ENCODE results near the gene USP12.

Gene USP12

GRCh38 chr13:27182844-27183497 lies 11.4 kb upstream of the USP12 start:
- no peak for DNase-seq

DNA sequence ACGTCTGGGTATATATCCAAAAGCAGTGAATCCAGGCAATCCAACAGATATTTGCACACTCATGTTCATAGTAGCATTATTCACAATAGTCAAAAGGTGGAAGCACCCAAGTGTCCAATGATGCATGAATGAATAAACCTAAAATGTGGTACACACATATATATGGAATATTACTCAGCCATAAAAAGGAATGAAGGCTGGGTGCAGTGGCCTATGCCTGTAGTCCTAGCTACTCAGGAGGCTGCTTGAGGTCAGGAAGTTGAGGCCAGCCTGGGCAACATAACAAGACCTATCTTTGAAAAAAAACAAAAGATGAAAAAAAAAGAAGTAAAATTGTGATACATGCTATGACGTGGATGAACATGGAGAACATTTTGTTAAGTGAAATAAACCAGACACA lies 10.4 kb upstream of the USP12 start:
- DNase-seq = no peak

- no peak for DNase-seq
These were observed 6.2 kb upstream of the USP12 start for GRCh38 chr13:27177852-27178251.

DNA sequence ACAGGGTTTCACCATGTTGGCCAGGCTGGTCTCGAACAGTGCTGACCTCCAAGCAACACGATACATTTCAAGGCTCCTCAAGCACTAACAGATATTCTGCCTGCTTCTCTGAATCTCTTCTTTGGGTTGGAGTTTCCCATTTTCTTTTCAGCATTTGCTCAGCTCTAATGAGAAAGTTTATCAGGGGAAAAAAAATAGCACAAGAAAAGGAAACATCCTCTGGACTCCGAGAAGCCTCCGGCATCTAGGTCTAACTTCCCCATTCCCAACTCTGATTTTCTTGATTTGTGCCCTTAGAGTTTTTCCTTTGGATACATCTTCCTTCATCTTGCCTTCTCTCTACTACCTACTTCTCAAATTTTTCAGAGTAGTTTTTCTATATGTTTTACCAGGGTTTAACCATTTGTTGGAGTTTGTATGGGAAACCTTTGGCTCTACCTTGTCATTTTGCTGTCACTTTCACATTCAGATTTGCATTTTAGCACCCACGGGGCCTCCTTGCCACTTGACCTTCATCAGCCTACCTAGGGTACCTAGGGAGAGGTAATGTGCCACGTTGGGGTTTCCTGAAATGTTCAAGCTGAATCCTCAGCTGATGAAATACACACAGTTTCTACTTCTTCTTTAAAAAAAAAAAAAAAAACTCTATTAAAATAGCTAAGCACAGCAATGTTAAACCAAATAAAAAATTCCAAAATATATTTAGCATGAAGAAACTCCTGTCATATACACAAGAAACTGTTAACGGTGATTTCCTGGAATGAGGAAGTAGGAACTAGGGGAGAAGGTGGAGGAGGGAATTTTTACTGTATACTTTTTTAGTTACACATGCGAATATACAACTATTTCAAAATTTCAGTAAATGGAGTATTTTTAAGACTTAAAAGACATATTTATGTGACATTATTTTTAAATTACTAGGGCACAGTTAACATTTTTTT lies 5.1 kb upstream of the USP12 start:
- no peak for DNase-seq

DNA sequence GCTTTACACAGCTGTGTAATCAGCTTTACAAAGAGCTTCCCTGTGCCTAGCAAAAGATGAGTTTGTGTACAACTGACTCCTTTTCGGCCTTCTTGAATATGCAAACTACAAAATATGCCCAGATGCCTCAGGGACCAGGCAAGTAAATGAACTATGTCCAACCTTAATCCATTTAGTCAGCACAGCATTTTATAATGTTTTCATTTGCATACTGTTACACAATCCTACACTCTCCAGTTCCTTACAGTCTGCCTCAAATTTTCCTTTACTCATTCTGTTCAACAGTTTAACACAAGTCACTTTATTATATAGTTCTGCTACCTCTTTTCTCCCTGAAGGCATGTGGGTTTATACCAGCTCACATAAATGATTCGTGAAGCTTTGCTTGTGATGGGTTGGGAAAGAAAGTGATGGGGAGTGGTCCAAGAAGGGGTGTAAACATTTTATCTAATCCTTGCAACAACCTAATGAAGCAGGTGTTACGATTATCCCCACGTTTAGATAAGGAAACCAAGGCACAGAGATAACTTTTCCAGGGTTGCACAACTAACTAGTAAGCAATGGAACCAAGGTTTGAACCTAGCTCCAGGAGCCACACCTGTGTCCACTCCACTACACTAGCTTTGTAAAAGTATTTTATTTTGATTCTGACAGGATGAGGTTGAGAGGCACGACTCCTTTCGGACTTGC lies 3.3 kb upstream of the USP12 start:
- DNase-seq = no peak

DNA sequence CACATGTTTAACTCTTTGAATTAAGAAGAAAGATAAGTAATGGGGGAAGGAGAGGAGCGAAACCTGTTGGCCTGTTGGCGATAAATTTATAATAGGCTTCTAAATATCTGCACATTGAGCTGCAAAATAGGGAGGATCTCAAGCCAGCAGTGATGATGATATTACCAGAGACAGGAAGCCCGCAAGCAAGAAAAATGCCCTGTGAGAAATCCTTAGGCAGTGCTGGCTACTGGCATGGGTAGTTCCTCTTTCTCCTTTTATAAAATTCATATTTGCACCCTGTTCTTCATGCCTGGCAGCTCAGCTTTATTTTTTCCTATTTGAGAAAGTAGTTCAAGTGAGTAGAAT lies 858 bp upstream of the USP12 start:
- peak; percentile 36 for DNase-seq

GRCh38 chr13:27171827-27172494 lies 350 bp upstream of the USP12 start:
- peak; percentile 94 for DNase-seq

DNA sequence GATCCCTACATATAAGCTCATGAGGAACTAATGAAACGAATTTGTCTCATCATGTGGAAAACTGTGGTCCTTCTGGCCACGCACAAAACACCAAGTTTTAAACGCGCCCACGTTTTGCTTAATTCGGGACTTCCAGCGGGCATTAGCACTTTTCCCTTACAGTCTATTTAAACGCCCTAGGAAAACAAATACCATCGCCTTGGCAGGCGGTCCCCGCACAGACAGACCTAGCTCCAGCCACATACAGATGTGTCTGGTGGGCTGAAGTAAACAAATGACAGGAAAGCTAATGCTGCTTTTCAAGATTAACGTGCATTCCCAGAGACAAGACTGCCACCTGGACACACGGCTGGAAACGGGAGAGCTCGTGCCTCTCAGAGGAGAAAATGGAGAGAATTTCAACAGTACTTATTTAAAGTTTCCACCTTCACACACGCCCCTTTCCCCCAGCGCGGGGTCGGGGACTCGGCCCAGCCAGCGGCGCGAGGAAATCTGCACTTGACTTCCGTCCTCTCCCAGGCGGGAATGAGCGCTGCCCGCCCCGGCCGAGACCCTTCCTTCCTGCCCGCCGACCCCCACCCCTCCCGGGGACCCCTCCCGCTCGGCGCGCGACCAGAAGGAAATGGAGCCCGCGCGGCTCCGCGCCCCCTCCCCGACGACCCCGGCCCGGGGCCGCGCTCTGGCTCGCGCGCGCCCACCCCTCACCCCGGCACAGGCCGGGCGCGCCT lies 931 bp downstream of the USP12 start:
- peak; percentile 30 for DNase-seq

DNA sequence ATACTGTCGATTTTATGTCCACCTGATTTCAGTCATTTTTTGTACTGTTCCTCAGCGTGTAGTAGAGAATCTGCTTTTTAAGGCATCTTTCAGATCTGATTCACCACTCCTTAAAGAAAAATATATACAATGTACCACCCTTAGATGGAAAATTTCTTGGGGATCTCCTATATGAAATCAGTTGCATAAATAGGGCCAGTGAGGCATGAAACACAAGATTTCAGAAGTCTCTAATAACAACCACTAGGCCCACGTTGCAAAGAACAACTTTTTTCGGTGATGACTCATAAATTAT lies 1.4 kb downstream of the USP12 start:
- DNase-seq = peak; percentile 45

- DNase-seq = no peak
These were observed 2.5 kb downstream of the USP12 start for GRCh38 chr13:27168906-27169657.

DNA sequence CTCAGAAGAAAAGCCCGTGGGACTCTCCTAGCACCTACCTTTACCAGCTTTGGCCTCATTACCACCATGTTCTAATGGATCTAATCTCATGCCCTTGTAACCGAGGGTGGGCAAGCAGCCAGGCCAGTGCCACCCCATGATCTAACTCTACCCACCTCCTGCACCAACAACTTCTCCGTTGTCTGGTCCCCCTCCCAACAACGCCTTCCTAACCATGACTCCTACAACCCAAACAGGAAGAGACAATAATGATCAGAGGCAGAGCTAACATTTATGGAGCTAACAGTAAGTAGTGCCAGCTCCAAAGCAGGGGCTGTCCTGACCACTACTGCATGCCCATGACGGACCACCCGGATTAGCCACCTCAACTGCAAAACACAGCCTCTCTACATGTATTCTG lies 3.5 kb downstream of the USP12 start:
- DNase-seq = no peak

DNA sequence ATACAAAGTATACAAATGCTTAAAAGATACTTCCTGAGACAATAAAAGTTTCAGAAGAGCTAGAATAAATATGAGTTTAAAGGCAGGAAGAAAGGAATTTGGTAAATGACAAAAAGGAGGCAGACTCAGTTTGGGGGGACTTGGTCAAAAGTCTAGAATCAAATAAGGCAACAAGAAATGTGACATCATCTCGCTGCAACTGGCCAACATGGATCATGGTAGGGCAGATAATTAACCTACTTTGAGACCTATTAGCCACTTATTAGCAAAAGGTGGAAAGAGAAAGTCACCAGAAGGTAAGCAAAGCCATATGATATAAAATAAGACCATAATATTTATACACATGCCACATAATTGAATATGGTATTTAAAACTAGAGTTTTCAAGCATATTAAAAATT lies 5.3 kb downstream of the USP12 start:
- no peak for DNase-seq

- DNase-seq = no peak
These were observed 9.6 kb downstream of the USP12 start for GRCh38 chr13:27161980-27162379.

GRCh38 chr13:27161423-27161822 lies 10.2 kb downstream of the USP12 start:
- no peak for DNase-seq

GRCh38 chr13:27160657-27161295 lies 10.8 kb downstream of the USP12 start:
- no peak for DNase-seq

DNA sequence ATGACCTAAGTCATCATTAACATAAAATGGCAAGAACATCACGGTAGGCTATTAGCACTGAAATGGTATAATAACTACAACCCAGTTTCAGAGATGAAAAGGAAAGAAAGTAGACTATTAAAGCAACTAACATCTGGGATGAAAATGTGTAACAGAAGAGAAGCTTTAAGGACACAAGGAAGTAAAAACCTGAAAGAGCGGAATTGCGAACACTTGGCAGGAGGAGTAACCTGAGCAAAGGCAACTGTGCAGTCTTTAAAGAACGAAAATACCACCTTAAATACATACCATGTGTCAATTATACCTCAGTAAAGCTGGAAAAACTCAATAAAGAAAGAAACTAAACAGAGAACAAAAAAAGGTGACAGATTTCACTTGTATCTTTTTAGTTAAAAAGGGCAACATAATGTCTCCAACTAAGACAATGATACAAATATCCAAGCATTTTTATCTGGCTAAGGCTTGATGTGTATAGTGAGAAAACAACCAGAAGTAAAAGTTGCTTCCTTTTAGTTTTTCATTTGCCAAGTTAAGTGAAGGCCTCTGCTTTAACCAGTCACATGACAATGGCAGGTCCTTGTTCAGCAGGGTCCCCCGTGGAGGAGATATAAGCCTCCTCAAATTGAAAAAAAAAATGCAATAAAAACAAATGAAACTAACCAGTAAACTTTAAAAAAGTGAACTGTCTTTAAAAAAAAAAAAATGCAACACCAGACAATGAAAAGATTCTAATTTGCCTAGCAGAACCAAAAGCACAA lies 11.6 kb downstream of the USP12 start:
- no peak for DNase-seq

- no peak for DNase-seq
These were observed 13.3 kb downstream of the USP12 start for GRCh38 chr13:27158335-27158734.

DNA sequence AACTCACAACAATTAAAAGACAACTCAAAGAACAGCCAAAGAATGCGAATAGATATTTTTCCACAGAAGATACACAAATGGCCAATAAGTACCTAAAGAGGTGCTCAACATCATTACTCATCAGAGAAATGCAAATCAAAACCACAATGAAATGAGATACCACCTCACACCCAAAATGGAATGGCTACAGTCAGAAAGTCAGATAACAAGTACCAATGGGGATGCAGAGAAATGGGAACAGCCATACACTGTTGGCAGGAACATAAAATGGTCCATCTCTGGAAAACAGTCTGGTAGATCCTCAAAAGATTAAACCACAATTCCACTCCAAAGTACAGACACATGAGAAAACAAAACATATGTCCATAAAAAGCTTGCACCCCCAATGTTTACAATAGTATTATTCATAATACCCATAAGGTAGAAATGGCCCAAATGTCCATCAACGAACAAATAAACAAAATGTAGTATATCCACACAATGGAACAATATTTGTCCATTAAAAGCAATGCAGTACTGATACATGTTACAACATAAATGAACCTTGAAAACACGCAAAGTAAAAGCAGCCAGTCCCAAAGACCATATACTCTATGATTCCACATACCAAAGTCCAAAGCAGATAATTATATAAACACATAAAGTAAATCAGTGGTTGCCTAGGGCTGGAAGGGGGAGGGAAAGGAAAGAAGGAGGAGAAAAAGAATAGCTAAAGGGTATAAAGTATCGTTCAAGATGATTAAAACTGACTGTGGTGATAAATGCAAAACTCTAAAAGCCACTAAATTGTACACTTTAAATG lies 19.6 kb downstream of the USP12 start:
- DNase-seq = no peak

GRCh38 chr13:27149702-27150101 lies 21.9 kb downstream of the USP12 start:
- no peak for DNase-seq

DNA sequence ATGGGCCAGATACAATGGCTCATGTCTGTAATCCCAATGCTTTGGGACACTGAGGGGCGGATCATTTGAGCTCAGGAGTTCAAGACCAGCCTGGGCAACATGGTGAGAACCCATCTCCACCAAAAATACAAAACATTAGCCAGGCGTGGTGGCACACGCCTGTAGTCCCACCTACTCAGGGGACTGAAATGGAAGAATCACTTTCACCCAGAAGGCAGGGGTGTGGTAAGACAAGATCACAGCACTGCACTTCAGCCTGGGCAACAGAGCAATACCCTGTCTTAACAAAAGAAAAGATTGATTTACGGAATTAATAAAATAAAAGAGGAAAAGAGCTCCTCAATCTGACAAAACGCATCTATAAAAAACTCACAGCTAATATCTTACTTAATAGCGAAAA lies 22.7 kb downstream of the USP12 start:
- no peak for DNase-seq

All from CD4-positive, alpha-beta T cell treated with Interleukin-17A for 1 hour (primary cell).